HFFc6 (cell line): ENCODE results near the gene DDIT4. TPM values are rescaled to one million over a fixed set of nuclear protein-coding genes. Genes with fewer than 3 reads are reported as not detected.

Experiments used
- DNase-seq: peaks from one replicate; pipeline ENCODE4 v3.0.0-alpha.2; 2018
- H3K27ac Mint-ChIP-seq: 2 replicates; pipeline ENCODE4 v1.8.0; 2020; ENCODE audit warnings: mild to moderate bottlenecking, mixed read lengths
- H3K27me3 Mint-ChIP-seq: 2 replicates; pipeline ENCODE4 v1.8.0; 2021; ENCODE audit warnings: mild to moderate bottlenecking, moderate library complexity, mixed read lengths; ENCODE audit not compliant: insufficient read depth
- H3K36me3 Mint-ChIP-seq: 2 replicates; pipeline ENCODE4 v1.8.0; 2021; ENCODE audit warnings: low read depth, mixed read lengths
- H3K4me1 Mint-ChIP-seq: 2 replicates; pipeline ENCODE4 v1.8.0; 2020; ENCODE audit warnings: low read depth, mixed read lengths
- H3K4me3 Mint-ChIP-seq: 2 replicates; pipeline ENCODE4 v1.8.0; 2020; ENCODE audit warnings: mild to moderate bottlenecking, moderate library complexity, mixed read lengths
- H3K9me3 Mint-ChIP-seq: 2 replicates; pipeline ENCODE4 v1.8.0; 2020; ENCODE audit warnings: mild to moderate bottlenecking, mixed read lengths
- total RNA-seq, 6 experiments: library from RNA; stranded (reverse); fragmentation: NEBNext Ultra II Directional; extraction: Animal tissue kit (Norgen Biotek cat#: 25700); gene quantifications; 2 replicates in 1 of 6; 3 replicates in 5 of 6; pipeline ENCODE4 v1.2.3, GENCODE V29; 2021
- TF ChIP-seq, protein P1 (sequence below): fragments of 200-600 bp; sonication (generic); IDR thresholded peaks from 2 replicates; pipeline ENCODE4 v1.5.0; 2021; ENCODE audit warnings: antibody characterized with exemption, mild to moderate bottlenecking

The DDIT4 gene
- total RNA-seq, 6 experiments from 2014 or later = 27.7 to 32.4 (median 30.0) TPM

- Mint-ChIP-seq H3K9me3 (no peaks in the 10 kb centered on the region), H3K27ac (no peak overlapping the region)
Measured at GRCh38 chr10:72239409-72239808, 34.3 kb upstream of the DDIT4 start.

DNA sequence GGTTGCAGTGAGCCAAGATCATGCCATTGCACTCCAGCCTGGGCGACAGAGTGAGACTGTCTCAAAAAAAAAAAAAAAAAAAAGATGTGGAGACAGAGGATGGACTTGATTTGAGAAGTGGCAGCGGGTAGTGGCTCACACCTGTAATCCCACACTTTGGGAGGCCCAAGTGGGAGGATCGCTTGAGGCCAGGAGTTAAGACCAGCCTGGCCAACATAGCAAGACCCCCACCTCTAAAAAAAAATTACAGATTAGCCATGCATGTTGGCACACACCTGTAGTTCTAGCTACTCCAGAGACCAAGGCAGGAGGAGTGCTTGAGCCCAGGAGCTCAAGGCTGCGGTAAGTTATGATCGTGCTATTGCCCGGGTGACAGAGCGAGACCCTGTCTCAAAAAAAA is 33.4 kb upstream of the DDIT4 start:
- H3K27me3 Mint-ChIP-seq = no peaks in the 10 kb centered on the region
- no peaks in the 10 kb centered on the region for H3K9me3 Mint-ChIP-seq
- TF ChIP-seq, protein P1, sequence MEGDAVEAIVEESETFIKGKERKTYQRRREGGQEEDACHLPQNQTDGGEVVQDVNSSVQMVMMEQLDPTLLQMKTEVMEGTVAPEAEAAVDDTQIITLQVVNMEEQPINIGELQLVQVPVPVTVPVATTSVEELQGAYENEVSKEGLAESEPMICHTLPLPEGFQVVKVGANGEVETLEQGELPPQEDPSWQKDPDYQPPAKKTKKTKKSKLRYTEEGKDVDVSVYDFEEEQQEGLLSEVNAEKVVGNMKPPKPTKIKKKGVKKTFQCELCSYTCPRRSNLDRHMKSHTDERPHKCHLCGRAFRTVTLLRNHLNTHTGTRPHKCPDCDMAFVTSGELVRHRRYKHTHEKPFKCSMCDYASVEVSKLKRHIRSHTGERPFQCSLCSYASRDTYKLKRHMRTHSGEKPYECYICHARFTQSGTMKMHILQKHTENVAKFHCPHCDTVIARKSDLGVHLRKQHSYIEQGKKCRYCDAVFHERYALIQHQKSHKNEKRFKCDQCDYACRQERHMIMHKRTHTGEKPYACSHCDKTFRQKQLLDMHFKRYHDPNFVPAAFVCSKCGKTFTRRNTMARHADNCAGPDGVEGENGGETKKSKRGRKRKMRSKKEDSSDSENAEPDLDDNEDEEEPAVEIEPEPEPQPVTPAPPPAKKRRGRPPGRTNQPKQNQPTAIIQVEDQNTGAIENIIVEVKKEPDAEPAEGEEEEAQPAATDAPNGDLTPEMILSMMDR = no peak
- H3K27ac Mint-ChIP-seq = no peak overlapping the region
- no peaks in the 10 kb centered on the region for H3K36me3 Mint-ChIP-seq
- peaks cover 26% of the 10 kb centered on the region for H3K4me1 Mint-ChIP-seq
- DNase-seq = no peak
- H3K4me3 Mint-ChIP-seq = no peak overlapping the region

More at GRCh38 chr10:72239409-72239808, 34.3 kb upstream of the DDIT4 start:
- TF ChIP-seq, protein P1 = no peak
- Mint-ChIP-seq H3K27me3 (no peaks in the 10 kb centered on the region), H3K4me1 (peaks cover 19% of the 10 kb centered on the region), H3K4me3 (no peak overlapping the region), H3K36me3 (no peaks in the 10 kb centered on the region; the same call in 1 of the 2 replicates)
- no peak for DNase-seq

- Mint-ChIP-seq H3K27ac (no peak overlapping the region), H3K4me1 (peaks cover 33% of the 10 kb centered on the region), H3K27me3 (no peaks in the 10 kb centered on the region)
Measured at GRCh38 chr10:72241691-72242252, 32.0 kb upstream of the DDIT4 start.

GRCh38 chr10:72242675-72243074 is 31.0 kb upstream of the DDIT4 start:
- Mint-ChIP-seq H3K4me1 (peaks cover 33% of the 10 kb centered on the region), H3K9me3 (no peaks in the 10 kb centered on the region), H3K27me3 (no peaks in the 10 kb centered on the region), H3K4me3 (no peak overlapping the region), H3K36me3 (no peaks in the 10 kb centered on the region), H3K27ac (no peak overlapping the region; the same call in 1 of the 2 replicates)
- DNase-seq = no peak
- TF ChIP-seq, protein P1 = no peak

More at GRCh38 chr10:72241691-72242252, 32.0 kb upstream of the DDIT4 start:
- Mint-ChIP-seq H3K9me3 (no peaks in the 10 kb centered on the region), H3K36me3 (no peaks in the 10 kb centered on the region), H3K4me3 (no peak overlapping the region)
- TF ChIP-seq, protein P1 = no peak
- DNase-seq = no peak

DNA sequence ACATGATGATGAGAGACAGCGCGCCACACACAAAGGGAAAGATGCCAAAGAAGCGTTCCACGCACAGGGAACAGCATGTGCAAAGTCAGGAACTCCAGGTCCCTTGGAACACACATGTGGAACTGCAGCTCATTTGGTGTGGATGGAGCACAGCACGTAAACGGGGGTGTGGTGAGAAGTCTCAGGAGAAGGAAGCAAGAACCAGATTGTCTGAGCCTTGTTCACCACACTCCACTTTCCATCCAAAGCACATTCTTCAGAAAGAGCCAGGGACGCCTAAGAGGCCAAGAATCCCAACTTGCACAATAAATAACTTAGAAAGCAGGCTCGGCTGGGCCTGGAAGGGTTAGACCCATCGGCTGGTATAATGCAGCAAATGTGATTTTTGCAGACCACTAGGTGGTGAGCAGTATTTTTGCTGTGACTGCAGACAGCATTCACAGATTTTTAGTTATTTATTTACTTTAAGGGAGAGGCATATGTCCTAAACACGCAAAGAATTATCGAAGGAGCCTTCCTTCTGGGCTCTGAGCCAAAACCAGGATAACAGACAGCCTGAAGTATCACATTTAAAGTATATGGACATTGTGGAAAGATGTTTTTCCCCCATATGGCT is 29.8 kb upstream of the DDIT4 start:
- peaks cover 45% of the 10 kb centered on the region for H3K4me1 Mint-ChIP-seq
- peak overlapping the region; percentile 81 for H3K27ac Mint-ChIP-seq
- no peaks in the 10 kb centered on the region for H3K9me3 Mint-ChIP-seq

More for the DNA sequence above, 29.8 kb upstream of the DDIT4 start:
- Mint-ChIP-seq H3K36me3 (no peaks in the 10 kb centered on the region), H3K27me3 (no peaks in the 10 kb centered on the region), H3K4me3 (peak overlapping the region; percentile 51)
- TF ChIP-seq, protein P1 = peak; percentile 76
- peak; percentile 90 for DNase-seq
